KOPT-K1 (cell line): ENCODE data around the gene BOLA1.

Source experiments
- H3K27ac ChIP-seq: fragments of 200-600 bp; sonication (generic); 2 replicates; pipeline ENCODE4 v1.5.1; 2016; ENCODE audit warnings: antibody characterized with exemption, mild to moderate bottlenecking, low read depth, low read length; ENCODE audit not compliant: poor library complexity, severe bottlenecking
- H3K36me3 ChIP-seq: fragments of 200-600 bp; sonication (generic); 2 replicates; pipeline ENCODE4 v1.5.1; 2017; ENCODE audit warnings: antibody characterized with exemption, mild to moderate bottlenecking, low read length, moderate library complexity; ENCODE audit not compliant: insufficient read depth
- H3K9me3 ChIP-seq: fragments of 200-600 bp; sonication (generic); 2 replicates; pipeline ENCODE4 v1.5.1; 2017; ENCODE audit warnings: antibody characterized with exemption, low read length, mild to moderate bottlenecking; ENCODE audit not compliant: insufficient read depth, poor library complexity, severe bottlenecking

Gene BOLA1

DNA sequence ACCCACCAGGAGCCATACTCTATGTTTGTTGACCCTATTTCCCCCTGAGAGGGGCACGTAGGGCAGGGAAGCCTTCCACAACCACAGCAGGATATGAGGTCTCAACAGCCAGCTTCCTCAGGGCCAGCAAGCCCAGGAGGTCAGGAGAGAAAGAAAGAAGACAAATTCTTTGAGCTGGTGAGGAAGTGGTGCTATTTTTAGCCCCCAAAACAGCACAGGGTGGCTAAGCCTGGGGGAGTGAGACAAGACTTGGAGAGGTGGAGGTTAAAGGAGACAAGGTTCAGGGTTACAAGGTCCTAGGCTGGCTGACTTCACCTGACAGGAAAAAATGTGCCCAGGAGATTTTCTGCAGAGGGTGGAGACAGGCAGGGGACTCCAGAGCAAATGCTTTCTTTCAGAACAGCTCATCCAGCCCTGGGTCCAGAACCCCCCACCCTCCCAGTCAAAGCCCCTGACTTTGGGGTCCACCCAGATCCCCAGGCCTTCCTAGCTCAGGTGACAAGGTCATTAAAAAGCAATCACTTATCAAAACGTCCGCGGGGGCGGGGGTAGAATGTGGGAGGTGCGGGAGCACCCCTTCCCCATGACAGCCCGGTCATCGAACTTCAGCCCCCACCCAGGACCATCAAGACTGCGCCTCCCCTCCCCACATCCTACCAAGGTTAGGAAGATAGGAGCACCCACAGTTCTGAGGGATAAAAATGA is 17.0 kb downstream of the BOLA1 start:
- Histone ChIP-seq H3K9me3 (no peaks in the 10 kb centered on the region), H3K27ac (peak overlapping the region; percentile 73), H3K36me3 (peaks cover 32% of the 10 kb centered on the region)

DNA sequence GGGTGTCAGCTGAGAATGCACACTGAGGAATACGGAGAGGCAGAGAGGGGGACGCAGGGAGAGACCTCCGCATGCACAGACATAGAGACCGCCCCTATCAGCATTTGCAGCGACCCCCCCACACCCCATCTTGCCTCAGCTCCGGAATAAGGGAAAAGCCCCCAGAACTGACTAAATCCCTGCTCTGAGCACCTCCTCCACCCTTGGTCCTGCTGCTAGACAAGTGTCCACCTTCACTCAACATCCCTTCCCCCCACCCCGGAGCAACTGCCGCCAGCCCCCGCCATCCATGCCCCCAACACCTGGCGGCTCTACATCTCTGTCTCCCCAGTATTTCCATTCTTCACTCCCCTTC is 17.5 kb downstream of the BOLA1 start:
- H3K36me3 ChIP-seq: peaks cover 32% of the 10 kb centered on the region
- no peaks in the 10 kb centered on the region for H3K9me3 ChIP-seq
- peak overlapping the region; percentile 73 for H3K27ac ChIP-seq

DNA sequence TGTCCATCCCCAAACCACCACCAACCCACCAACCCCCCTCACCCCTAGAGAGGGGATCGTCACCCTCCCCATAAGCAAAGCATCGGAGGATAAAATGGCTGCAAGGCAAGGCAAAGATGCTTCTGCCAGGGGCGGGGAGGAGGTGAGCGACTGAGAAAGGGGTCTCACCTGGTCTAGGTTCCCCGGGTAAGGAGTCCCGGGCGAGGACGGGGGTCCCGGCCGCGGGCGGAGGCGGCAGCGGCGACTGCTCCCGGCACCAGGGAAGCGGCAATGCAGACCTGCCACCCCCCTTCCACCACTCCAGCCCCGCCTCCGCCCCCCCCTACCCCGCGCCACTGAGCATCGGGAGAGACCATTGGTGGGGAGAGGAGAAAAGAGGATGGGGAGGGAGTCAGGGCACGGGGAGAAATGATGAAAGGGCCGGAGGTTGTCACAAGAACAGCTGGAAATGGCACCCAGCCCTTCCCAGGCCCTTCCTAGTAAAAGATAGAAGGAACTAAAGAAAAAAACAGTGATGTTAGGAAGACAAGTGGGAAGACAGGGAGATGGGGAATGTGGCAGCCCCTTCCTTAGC is 18.3 kb downstream of the BOLA1 start, which contains the start of gene SV2A:
Gene SV2A (minus strand): TSS at position 274 of the 574 bp plus-strand sequence. CDS start 4,004 bp downstream, outside the sequence.
- Histone ChIP-seq H3K9me3 (no peaks in the 10 kb centered on the region), H3K27ac (peak within 1 kb of the TSS; percentile 73), H3K36me3 (peaks cover 32% of the 10 kb centered on the region)

DNA sequence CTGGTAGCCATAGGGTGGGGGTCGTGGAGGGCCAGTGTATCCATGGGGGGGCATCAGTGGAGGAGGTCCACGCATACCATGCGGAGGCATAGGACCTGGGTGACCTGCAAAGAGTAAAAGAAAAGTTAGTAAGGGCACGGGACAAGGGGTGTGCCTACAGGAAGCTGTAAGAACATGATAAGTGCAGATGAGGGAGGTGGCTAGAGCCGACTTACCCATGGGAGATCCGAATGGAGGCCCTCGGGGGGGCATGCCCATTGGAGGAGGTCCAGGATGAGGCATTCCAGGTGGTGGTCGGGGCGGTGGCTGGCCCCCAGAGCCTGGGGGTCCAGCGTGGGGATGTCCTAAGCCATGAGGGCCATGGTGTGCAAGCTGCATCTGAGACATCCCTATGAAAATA is 24.3 kb downstream of the BOLA1 start:
- H3K27ac ChIP-seq: no peak overlapping the region
- H3K36me3 ChIP-seq: peaks cover 62% of the 10 kb centered on the region
- no peaks in the 10 kb centered on the region for H3K9me3 ChIP-seq

DNA sequence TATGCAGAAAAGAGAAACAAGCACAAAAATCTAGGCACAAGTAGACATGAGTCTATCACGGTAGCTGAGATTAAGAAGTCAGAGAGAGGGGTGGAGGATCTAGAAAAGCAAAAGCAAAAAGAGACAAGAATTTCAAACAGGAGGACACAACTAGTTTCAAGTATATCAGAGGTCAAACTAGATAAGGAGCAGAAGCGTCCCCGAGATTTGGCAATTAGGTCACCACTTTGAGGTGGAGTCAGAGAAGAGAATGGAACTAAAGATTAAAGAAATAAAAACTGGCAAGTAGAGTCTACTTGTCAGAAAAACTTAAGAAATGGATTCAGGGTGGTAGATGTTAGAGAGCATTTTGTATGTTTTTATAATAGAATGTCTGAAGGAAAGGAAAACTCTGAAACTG is 26.0 kb downstream of the BOLA1 start:
- Histone ChIP-seq H3K36me3 (peaks cover 62% of the 10 kb centered on the region), H3K9me3 (no peaks in the 10 kb centered on the region), H3K27ac (no peak overlapping the region)

DNA sequence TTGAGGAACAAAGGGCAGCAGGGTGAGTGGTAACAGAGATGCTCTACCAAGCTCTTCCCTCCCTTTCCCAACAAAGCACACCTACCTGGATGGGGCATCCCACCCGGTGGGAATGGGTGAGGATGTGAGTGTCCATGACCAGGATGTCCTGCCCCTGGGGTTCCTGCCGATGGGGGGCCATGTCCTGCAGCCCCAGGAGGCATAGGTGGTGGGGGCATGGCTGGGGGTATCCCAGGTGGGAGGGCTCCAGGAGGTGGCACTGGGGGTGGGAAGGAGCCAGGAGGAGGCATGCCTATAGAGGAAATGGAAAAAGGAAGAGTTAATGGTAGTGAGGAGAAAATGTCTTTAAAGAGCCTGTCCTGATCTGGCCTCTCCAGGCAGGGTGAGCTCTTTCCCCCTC is 26.4 kb downstream of the BOLA1 start:
- H3K27ac ChIP-seq: no peak overlapping the region
- H3K36me3 ChIP-seq: peaks cover 59% of the 10 kb centered on the region
- H3K9me3 ChIP-seq: no peaks in the 10 kb centered on the region

DNA sequence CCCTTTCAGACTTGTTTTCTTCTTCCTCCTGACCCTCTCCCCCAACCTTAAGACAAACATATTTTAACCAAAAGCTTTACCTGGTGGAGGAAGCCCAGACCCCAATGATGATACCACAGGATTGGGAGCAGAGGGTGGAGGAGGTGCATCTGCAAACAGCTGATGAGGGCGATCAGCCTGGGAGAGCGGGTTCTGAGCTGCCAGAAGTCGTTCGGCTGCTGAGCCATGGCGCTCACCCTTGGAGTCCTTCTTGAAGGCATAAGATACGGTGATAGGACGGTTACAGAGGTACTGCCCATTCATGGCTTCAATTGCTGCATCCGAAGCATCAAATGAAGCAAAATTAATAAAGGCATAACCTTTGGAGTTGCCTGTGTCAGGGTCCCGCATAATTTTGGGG is 26.9 kb downstream of the BOLA1 start:
- Histone ChIP-seq H3K27ac (peak overlapping the region; percentile 87), H3K9me3 (no peaks in the 10 kb centered on the region), H3K36me3 (peaks cover 57% of the 10 kb centered on the region)

DNA sequence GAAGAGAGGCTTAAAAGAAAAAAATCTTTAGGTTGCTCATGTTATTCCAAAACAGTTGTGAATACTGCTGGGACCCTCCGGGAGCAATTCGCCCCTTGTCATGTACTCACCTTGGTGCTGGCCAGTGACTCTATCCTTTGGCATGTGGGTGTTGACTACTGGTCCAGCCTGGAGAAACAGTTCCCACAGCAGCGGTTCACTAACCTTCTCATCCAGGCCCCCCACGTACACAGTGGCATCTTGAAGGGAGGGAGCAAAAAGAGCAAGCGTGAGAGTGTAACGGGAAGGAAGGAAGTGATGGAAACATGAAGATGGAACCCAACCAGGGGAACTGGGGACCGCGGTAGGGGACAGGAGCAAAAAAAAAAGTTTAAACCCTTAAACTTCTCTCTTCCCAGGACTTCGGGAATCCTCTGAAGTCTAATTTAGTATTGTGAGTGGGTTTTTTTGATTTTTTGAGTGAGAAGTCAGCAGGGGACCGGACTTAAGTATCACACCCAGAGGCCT is 27.7 kb downstream of the BOLA1 start:
- Histone ChIP-seq H3K9me3 (no peaks in the 10 kb centered on the region), H3K27ac (peak overlapping the region; percentile 87), H3K36me3 (peaks cover 49% of the 10 kb centered on the region)

DNA sequence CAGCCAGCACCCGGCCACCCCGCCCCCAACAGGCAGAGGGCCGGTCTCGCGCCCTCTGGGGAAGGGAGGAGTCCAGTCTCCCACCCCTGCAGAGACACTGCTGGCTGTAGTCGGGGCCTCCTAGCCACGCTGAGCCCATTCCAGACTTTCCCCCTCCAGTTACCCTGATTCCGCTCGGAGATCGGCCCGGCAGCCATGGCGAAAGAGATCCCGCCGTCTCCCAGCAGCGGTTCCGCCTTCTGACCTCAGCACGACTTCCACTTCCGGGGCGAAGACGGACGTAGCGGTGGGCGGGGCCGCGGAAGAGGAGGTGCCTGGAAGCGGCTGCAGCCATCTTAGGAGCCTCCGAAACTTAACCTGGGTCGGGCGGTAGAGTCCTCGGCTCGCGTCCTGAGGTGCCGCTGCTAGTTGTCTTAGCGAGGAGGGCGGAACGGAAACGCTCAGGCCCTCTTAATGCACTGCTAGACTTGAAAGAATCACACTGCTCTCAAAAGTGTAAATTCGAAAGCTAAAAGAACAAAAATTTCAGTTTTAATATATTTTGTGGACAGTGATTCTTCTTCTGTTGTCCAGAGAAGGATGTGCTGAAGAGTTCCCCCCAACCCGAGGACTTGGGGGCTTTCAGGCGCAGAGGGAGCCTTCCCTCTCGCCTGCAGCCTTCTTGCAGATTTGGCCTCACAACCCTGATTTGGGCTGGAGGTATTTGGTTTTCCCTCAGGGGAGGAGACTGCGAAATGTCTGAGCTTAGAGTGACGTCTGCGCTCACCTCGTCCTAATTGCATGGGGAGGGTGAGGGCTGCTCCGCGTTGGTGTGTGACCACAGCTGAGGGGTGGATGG is 28.4 kb downstream of the BOLA1 start, which contains the start of gene SF3B4:
Gene SF3B4 (minus strand): TSS at position 241 of the 838 bp plus-strand sequence. CDS start 44 bp downstream, at position 197.
- Histone ChIP-seq H3K27ac (peak within 1 kb of the TSS; percentile 87), H3K9me3 (no peaks in the 10 kb centered on the region), H3K36me3 (peaks cover 42% of the 10 kb centered on the region)

DNA sequence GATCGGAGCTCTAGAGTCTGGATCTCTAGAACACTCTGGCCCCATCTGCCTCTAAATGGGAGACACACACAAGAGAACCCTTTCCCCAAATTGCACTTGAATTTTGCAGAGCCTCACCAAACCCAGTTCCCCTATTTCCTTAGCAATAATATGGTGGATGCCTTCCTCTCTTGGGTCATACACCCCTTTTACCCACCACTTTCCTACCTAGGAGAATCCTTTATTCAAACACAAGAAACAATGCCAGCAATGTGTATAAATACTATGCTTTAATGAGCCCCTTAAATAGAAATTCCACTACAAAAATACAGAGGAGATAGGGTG is 29.0 kb downstream of the BOLA1 start:
- Histone ChIP-seq H3K36me3 (peaks cover 37% of the 10 kb centered on the region), H3K9me3 (no peaks in the 10 kb centered on the region), H3K27ac (peak overlapping the region; percentile 87)

DNA sequence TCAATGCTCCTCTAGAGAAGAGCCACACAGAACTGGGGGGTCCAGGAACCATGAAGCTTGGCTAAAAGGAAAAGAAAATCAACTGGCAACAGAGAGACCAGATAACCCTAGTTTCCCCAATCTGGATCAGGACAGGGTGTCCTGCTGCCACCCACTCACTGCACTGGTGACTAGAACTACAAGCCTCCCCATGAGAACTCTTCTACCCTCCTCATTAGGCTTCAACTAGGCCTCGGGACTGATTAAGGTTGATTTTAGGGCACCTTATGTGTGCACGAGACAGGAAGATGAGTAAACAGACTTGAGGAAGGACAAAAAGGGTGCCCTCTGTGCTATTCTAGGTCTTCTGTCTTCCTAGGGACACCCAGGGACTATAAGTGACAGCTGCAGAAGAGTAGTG is 30.5 kb downstream of the BOLA1 start:
- H3K36me3 ChIP-seq: peaks cover 22% of the 10 kb centered on the region
- no peak overlapping the region for H3K27ac ChIP-seq
- H3K9me3 ChIP-seq: no peaks in the 10 kb centered on the region

DNA sequence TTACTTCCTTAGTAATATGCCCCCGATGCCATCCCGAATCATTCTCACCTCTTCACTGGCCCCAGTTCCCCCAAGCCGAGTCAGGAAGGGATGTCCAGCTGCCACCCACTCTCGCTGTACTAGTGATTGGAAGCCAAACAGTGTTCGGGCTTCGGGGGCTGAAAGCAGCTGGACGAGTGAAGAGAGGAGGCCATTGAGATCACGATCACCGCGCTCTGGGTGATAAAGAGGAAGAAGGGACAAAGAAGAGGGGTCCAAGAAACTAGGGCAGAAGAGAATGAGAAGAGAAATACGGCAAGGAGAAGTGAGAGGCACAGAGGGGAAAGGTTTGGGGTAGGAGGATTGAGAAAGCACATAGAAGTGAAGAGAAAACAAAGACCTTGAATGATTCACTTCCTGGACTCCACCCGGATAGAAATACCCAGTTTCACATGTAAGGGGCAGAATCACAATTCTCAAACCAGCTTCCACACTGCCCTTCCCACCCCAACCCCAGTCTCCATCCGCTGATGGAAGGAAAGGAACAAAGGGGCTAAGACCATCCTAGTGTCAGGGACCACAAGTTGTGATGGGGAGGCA is 31.9 kb downstream of the BOLA1 start:
- Histone ChIP-seq H3K36me3 (peaks cover 7% of the 10 kb centered on the region), H3K9me3 (no peaks in the 10 kb centered on the region), H3K27ac (no peak overlapping the region)

DNA sequence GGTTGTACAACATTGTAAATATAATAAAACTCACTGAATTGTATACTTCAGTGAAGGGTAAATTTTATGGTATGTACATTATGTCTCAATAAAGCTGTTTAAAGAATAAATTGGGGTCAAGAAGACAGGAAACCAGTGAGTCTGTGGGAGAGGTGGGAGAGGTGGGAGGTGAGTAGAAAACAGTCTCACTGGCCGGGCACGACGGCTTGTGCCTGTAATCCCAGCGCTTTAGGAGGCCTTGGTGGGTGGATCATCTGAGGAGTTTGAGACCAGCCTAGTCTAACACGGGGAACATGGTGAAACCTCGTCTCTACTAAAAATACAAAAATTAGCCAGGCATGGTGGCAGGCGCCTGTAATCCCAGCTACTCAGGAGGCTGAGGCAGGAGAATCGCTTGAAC is 33.1 kb downstream of the BOLA1 start:
- H3K9me3 ChIP-seq: no peaks in the 10 kb centered on the region
- H3K36me3 ChIP-seq: no peaks in the 10 kb centered on the region
- no peak overlapping the region for H3K27ac ChIP-seq

DNA sequence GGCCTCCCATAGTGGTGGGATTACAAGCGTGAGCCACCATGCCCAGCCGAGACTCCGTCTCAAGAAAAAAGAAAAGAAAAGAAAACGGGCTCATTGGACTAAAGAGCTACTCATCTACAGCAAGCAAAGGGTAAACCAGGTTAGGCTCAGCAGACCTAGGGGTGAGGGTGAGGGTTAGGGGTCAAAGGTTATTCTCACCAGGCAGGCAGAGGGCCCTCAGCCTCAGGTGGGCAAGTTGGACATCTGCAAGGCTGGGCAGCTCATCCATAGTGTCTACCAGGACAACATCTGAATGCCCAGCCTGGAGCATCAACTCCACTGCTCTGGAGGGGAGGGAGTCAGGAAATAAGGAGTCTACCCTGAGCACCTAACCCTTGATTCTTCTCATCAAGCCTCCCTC is 33.8 kb downstream of the BOLA1 start:
- Histone ChIP-seq H3K9me3 (no peaks in the 10 kb centered on the region), H3K36me3 (no peaks in the 10 kb centered on the region), H3K27ac (no peak overlapping the region)

DNA sequence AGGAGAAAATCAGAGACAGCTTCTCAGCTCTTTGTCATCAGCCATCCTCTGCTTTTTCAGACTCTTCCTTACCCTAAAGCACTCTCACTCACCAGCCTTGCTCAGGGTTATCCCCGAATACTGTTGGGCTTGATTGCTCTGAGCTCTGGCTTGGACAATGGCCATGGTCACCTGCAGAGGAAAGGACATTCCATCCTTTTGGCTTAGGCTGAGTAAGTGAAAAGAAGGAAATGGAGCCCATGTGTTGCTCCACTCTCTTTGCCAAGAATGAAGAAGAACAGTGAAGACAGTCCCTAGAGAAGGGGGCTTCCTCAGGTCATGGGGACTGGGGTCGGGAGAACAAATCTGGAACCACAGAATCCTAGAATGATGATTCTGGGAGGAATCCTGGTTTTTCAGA is 35.0 kb downstream of the BOLA1 start:
- Histone ChIP-seq H3K27ac (no peak overlapping the region), H3K9me3 (no peaks in the 10 kb centered on the region), H3K36me3 (no peaks in the 10 kb centered on the region)
